ENCODE results near the gene LIPA. TPM values are rescaled to one million over a fixed set of nuclear protein-coding genes. Genes with fewer than 3 reads are reported as not detected.
"Not testable (repeated sequence)": the region's sequence is repeated elsewhere in the genome, so short reads cannot be mapped to it uniquely, and the experiment has no call there.

LIPA gene
- polyA plus RNA-seq (2013, experiment 1 of 2; ENCODE audit: insufficient read length) = 26.5 TPM
- polyA plus RNA-seq (2013, experiment 2 of 2; ENCODE audit: insufficient read length) = 33.1 TPM

DNA sequence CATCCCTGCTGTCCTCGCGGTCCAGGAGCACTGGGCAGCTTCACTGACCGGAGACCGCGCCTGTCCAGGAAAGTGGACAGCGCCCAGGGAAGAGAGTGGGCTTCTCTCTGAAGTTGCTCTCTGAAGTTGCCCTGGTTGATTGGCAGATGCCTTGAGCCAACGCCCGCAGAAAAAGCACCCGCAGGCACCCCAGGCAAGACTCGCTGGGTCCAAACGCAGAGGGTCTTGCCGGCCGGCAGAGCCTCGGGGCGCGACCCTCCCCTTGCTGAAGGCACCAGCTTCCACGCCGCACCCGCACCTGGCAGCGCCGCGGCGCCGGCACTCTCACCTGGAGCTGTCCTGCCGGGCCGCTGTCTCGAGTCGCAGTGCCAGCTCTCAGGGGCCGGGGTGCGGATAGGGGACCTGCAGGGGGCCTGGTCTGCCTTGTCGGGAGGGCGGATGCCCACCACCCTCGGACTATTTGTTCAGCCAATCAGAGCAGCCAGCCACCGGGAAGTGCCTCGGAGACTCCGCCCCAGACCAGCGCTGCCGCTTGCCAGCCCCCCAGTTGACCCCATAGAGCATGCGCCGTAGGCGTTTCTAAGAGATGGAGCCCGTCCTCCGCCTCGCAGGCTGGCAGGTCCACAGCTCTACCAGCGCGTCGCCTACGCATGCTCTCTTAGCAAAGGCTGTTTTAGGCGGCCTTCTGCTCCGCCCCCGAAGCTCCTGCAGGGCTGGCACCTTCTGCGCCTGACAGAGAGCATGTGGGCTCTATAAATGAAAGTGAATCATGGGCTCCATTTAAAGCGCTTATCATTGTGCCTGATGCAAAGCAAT lies at the start of gene LIPA:
Gene LIPA, minus strand, starts transcription at position 367 of the 816 bp plus-strand sequence. CDS start 4,127 bp downstream, outside the sequence.
- DNase-seq = peak; percentile 97

DNA sequence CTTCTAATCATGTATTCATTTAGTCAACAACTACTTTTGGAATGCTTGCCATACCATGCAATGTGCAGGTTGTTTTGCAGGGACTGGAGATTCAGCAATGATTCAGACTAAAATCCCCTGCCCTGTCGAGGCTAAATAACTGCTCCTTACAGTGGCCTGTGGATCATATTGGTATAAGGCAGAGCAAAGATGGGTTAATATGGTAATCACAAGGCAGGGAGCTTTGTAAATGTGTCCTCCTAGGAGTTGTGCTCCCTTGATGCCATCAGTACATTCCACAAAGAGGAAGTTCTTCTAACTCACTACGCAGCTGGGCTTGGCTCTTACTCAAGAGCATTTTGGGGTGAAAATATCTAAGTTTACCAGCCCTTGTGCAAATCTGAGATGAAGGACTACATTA lies 49.7 kb upstream of the LIPA start:
- peak; percentile 30 for DNase-seq

DNA sequence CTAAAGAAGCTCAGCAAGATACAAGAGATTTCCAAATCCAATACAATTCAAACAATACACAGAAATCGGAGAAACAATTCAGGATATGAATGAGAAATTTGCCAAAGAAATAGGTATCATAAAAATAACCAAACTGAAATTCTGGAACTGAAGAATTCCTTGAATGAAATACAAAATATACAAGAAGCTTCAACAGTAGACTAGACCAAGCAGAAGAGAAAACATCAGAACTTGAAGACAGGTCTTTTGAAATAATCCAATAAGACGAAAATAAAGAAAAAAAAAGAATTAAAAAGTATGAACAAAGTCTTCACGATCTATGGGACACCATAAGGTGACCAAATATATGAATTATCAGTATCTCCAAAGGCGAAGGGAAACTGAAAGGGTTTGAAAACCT lies 47.5 kb upstream of the LIPA start:
- DNase-seq = no peak

DNA sequence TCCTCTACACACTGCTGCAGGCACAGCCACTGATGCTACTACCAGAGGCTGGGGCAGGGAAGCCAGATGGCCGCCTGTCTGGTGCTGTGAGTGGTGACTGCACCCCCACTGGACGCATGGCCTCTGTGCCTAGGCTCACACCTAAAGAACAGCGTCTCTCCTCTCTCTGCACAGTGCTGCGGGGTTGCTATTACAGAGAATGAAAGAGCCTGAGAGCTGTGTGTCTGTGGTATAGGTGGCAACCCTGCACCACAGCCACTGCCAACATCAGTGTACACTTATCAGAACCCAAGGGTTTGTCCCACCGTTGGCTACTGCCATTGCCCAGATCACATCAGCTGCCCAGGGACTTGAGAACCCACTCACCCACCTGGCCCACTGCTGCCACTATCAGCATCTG lies 46.2 kb upstream of the LIPA start:
- DNase-seq = no peak

DNA sequence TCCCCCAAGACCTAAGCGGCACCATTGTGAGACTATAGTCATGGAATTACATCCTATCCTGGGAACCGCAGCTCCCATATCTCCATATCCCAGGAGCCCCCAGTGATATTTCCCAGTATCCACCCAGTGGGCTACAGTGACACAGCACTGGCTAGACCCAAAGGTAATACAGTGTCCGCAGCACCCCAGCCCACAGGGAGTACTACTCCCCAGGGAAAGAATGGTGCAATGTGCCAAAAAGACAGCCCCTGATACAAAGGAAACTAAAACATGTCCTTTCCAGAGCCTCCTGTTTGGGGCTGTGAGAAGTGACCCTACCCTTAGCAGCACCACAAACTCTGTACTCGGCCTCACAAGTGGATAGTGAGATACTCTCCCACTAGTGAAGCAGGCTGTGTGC lies 45.8 kb upstream of the LIPA start:
- DNase-seq = no peak

DNA sequence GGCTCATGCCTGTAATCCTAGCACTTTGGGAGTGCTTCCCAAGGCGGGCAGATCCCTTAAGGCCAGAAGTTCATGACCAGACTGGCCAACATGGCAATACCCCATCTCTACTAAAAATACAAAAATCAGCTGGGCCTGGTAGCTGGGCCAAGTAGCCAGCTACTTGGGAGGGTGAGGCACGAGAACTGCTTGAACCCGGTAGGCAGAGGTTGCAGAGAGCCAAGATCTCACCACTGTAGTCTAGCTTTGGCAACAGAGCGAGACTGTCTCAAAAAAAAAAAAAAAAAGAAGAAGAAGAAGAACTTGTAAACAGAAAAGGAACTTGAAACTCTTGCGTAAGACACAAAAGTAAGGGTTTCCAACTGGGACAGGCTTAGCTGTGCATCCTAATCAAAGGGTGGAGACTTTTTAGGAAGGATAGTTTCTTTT lies 44.7 kb upstream of the LIPA start:
- DNase-seq = no peak

DNA sequence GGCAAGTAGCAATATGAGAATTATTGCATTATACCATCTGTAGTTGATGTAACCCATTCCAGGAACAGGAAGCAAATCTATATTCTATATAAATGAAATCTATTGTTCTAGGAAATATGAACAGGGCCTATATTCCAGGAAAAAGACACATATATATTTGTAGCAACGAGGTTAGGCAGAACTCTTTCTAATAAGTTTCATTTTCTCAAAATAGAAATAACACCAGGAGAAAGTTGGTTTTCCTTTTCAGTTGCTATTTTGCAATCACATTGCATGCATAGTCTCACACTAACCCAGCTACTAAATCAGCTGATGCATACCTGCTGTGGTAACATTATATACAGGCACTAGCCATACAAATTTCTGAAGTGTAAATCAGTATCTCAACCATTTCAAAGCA lies 44.0 kb upstream of the LIPA start:
- DNase-seq = peak; percentile 43

DNA sequence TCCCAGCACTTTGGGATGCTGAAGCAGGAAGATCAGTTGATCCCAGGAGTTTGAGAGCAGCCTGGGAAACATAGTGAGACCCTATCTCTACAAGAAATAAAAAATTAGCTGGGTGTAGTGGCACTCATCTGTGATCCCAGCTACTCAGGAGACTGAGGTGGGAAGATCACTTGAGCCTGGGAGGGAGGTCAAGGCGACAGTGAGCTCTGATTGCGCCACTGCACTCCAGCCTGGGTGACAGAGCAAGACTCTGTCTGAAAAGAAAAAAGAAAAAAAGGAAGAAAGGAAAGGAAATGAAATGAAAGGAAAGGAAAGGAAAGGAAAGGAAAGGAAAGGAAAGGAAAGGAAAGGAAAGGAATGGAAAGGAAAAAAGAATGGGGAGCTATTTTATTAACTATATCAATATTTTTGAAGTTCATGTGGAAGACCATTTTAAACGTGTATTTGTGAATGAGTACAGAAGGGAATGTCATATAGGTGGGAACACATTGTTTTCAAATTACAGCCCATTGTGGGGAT lies 43.2 kb upstream of the LIPA start:
- no peak for DNase-seq

DNA sequence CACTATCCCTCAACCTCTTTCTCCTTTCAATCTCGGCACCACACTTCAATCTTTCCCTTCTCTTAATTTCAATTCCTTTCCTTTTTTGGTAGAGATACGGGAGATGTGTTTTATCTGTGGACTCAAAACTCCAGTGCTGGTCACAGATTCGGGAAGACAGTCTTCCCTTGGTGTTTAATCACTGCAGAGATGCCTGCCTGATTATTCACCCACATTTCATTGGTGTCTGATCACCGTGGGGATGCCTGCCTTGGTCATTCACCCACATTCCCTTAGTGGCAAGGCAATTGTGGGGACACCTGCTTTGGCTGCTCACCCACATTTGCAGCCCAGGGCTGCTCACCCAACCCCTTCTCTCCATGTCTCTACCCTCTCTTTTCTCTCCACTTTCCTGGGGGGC lies 33.7 kb upstream of the LIPA start:
- peak; percentile 74 for DNase-seq

DNA sequence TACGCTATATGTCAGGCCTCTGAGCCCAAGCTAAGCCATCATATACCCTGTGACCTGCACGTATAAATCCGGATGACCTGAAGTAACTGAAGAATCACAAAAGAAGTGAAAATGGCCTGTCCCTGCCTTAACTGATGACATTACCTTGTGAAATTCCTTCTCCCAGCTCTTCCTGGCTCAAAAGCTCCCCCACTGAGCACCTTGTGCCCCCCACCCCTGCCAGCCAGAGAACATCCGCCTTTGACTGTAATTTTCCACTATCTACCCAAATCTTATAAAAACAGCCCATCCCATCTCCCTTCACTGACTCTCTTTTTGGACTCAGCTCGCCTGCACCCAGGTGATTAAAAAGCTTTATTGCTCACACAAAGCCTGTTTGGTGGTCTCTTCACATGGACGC lies 33.1 kb upstream of the LIPA start:
- DNase-seq = not testable (repeated sequence)

DNA sequence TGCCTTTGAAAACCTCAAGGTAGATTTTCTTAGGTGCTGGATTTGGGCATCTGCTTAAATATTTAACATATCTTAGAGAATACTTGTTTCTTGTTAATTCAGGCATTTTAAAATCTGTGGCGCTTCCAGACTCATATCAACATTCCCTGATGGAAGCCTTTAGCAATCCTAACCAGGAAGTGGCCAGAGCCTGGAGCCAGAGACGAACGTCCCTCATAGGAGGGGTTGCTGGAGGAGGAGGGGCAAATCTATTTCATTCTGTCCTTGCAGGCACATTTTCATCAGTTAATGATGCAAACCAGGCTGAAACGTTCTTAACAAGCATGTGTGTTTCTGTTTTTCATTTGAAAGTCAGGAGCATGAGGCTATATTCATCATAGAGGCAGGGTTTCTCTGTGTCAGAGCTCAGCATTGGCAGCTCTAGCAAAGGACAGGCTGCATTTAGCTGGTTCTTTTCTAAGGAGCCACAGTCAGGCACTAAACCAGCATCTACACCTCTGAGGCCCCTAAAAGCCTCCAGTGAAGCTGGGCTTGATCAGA lies 32.4 kb upstream of the LIPA start:
- DNase-seq = peak; percentile 86

DNA sequence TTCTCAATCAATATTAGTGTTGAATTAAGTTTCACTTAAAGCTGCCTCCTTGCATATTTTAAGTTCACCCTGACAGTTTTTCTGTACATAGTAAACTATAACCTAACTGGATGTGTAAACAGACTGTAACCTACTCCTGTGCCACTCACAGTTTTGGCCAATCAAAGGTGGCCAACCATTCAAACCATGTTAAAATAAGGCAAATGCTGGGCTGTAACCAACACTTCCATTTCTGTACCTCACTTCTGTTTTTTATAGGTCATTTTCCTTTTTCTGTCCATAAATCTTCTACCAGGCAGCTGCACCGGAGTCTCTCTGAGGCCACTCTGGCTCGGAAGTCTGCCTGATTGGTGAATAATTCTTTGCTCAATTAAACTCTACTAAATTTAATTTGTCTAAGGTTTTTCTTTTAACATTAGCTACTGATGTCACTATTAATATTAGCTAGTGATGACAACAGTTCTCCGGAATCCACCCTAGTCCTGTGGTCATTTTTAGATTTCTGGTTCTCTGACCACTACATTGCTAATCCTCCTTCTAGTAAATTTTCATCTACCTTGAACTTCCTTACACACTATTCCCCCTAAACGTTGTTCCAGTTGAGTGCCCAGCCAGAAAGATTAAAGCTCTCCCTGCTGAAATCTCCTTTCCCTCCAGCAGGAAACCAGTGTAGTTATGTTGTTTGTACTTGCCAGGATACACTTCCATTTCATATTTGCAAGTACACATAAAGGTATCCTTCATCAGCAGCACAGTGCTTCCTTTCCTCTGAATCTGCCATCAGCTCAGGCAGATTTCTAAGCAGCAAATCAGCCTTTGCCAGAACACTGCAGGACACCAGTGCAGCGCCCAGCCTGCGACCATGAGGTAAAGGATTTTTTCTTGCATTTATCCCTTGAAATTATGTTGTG lies 31.7 kb upstream of the LIPA start:
- peak; percentile 49 for DNase-seq

DNA sequence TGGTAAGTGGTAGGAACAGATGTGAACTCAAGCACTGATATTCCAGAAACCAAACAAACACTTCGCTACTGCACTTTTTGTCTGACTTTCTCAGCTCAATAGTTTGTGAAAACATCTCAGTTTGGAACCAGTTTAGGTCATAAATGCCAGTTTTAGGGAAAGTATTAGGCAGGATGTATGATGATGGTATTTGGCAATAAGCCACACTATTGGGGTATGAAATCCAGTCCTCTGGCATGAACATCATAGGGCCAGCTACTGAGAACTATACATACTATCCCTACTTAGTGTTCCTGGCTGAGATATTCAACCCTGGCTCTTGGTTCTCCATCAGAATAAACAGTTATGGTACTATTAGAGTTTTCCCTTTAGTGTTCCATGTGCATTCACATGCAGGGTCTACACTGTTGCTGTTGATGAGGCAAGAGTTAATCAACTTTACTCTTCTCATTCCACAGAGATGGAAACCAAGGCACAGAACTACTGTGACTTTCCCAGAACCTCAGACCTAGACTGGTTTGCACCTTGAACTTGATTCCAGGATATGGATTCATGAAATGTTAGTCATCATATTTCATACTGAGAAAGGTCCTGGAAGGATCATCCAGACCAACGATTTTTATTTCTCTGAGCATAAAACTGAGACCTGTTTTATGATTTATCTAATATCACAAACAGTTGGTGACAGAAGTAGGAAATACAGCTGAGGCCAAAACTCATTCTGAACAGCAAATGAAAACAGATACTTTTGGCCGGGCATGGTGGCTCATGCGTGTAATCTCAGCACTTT lies 30.2 kb upstream of the LIPA start:
- DNase-seq = peak; percentile 45

DNA sequence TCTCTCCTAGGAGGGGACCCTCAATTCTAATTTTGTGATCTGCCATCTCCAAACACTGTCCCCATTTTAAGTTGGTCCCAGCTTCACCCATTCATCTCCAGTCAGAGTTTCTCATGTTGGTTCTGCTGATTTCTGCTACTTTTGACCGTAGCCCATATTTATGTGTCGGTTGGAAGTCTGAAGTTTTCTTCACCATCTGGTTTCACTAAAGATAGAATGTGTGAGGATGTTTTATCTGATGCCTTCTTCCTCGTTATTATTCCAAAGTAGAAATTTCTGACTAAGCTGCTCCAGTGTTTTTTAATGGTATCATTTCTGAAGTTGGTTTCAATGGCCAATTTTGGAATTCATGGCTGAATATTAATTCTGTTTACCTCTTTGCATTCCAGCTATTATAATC lies 28.9 kb upstream of the LIPA start:
- peak; percentile 56 for DNase-seq

DNA sequence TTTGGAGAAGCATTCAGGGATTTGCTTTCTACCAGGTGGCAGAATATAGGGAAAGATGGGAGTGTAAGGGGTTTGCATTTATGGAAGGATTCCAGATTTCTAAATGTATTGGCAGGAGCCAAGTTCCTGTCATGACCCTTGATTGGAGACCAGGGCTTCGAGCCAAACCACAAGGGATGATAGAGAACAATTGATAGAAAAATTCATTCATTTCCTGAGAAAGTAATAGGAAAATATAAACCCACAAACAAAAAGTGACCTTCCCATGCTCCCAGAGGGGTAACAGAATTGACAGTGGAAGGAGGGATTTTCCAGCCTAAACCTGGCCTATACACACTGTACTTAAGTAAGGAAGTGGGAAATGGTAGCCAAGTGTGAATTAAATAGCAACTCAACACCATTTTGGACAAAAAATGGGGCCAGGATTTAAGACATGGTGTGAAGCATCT lies 27.9 kb upstream of the LIPA start:
- DNase-seq = peak; percentile 32

DNA sequence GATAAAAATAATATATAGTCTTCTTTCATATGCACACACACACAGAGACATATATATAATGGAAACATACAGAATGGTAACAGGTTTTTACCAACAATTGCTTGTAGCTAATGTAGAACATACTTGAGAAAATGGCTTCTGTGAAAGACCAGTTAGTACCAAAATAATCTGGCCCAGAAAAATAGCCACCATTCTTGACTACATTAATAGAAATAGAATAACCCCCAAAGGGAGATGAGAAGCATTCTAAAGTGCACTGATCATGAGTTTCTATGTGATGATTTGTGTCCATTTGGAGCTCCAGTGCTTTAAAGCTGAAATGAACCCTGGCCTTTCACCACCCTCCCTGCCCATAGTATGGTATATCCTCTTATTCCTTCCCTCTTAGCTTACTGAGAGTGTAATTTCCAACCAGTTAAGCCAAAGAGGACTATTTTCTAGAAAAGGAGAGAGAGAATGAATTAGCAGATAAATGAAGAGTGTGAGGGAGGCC lies 27.4 kb upstream of the LIPA start:
- DNase-seq = peak; percentile 36

DNA sequence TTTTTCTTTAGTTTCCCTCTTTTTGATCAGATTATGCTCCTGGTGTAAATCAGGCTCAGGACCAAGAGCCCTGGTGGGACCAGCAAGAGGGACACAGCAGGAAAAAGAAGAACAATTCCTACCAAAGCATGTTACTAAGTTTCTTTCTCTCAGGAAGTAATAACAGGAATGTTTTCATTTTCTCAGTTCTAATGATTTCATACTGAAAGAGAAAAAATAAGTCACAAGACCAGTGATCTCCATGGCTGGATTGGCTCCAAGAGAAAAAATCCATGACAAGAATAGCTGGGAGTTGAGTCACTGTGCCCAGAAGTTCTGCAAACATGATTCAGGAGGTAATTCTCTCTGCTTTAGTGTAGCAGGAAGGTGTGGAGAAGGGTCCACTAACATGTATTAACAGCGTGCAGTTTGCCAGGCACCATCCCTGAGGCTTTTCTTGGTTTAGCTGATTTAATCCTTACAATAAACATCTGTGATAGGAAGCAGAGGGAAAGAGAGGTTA lies 26.5 kb upstream of the LIPA start:
- peak; percentile 99 for DNase-seq

DNA sequence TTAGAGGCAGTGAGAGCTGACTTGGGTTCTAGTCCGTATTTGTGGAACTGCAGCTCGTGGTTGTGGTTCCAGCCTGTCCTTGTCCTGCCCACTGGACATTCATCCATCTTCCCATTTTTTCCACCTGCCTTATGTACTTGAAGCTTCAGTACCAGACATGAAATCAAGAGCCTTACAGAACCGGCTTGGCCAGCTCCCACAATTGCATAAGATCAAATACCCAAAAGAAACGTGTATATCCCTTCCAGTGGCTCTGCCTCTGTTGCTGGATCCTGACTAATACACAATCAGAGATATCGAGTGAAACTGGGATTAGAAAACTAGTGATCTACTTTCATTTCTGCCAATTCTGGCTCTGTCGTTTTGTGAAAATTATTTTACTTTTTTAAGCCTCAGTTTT lies 23.8 kb upstream of the LIPA start:
- no peak for DNase-seq

DNA sequence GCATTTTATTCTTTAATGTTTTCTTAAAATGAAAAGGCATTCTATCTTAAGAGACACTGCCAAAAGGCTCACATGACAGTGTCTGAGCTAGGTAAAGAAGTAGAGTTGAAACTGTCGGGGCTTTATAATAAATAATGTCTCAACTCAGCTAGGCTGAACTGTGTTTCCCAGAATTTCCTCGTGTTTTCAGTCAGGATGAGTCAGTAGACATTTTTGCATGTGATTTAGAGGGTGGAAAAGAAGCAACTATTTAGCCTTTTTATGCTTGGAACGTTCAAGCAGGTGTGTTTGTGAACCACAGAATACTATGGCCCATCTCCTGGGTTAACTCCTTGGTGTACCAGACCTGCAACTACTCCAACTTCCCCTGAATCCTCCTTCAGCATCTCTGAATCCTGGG lies 23.4 kb upstream of the LIPA start:
- peak; percentile 62 for DNase-seq

DNA sequence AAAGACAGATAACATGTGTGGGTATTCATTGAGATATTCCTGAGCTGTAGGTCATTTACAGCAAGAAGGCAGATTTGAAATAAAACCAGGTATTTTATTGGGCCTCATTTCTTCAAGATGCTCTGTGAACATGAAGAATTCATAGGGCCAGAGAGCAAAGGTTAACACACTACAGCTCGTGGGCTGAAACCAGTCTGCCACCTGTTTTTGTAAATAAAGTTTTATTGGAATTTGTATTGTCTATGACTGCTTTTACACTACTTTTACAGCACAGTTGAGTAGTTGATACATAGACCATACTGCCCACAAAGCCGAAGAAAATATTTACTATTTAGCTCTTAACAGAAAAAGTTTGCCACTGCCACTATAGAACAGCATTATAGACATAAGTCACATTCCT lies 22.1 kb upstream of the LIPA start:
- no peak for DNase-seq

DNA sequence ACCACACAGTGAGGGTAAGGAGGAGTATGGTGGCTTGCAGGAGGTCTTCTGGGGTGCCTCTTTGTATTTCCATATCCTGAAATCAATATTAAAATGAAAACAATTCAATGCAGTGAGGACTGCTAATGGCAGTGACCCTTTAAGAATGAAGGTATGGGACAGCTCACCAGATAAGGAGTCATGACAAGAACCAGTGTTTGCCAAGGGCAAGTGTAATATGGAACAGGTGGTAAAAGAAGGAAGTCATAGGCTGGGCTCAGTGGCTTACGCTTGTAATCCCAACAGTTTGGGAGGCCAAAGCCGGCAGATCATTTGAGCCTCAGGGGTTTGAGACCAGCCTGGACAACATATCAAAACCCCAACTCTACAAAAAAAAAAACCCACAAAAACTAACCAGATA lies 20.0 kb upstream of the LIPA start:
- no peak for DNase-seq

DNA sequence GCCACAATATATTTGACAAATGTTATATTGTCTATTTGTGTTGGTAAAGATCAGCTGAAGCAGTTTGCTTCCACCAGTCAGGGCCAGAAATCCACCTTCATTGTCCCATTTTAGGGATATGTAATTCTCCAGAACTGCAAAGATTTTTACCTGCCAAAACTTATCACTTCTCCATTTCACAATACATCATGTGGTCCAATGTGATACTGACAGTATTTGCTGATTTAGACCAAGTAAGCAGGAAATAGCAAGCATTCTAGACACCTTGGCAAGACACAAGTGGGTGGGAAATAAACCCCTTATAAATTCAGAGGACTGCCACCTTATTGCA lies 18.5 kb upstream of the LIPA start:
- DNase-seq = no peak

All from fibroblast of skin of back (primary cell).